ENCODE results near the gene UNC5CL. TPM values are rescaled to one million over a fixed set of nuclear protein-coding genes. Genes with fewer than 3 reads are reported as not detected.

Gene UNC5CL
- total and polyA plus RNA-seq, 4 donors = 1.6 to 4.0 (median 2.1) TPM

DNA sequence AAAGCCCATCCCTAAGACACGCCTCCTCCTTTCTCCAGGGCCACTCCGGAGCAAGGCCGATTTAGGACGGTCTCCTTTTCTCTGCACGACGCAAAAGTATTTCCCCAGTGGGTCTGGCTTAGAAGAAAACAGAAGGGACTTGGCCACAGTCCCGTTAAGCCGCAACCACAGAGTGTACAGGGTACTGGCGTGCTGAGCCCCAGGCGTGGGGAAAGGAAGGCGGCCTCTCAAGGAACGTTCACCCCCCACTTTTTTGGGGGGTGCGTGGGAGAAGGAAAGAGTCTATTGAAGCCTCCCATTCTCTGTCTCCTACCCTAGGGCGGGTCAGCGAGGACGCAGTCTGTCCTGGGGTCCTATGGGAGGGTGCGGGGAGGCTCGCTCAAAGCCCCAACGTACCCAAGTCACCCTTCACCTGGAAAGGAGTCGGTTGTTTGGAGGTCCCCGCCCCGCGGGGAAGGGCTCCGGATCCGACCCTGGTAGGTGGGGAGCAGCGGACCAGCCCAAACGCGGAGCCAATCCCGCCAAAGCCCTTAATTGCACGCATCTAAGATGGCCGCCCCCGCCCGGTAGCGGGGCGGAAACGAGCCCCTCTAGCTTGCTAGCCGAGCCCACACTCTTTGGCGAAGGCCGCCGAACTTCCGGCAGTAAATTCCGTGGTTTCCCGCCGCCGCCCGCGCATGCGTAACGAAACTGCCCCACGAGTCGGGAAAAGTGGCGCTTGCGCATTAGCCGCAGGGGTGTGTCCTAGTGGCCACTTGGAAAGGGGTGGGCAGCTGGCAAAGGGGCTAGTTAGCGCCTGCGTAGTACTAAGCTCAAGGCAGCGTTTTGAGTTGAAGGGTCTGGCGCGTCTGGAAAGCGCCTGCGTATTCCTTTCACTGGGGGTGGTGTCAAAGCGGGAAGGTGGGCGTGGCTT, 33.2 kb upstream of the UNC5CL start, which contains the start of gene OARD1:
TSS of gene OARD1 (minus strand) at position 434 of the 913 bp plus-strand sequence. CDS start 722 bp downstream, outside the sequence.
- ATAC-seq (ENCODE audit: insufficient read depth, low FRiP score) = peak; percentile 81

GRCh38 chr6:41071501-41071922, 32.5 kb upstream of the UNC5CL start:
- H3K27me3 ChIP-seq (ENCODE audit: control insufficient read depth in 3 of 3, insufficient read depth in 3 of 3, low read length in 2 of 3) = no peaks in the 10 kb centered on the region
- no peak for TF ChIP-seq CTCF (IDR thresholded peaks at IDR 0.05; ENCODE audit: control extremely low read depth, extremely low read depth)
- H3K4me1 ChIP-seq (ENCODE audit: control insufficient read depth in 5 of 5, insufficient read depth in 5 of 5, low read length in 5 of 5) = peaks cover 0 to 36% (median 15%) of the 10 kb centered on the region in 5 donors
- DNase-seq (no peak), ATAC-seq (ENCODE audit: insufficient read depth, low FRiP score) (no peak)
- H3K36me3 ChIP-seq (ENCODE audit: control insufficient read depth in 4 of 4, insufficient read depth in 4 of 4, low read length in 4 of 4) = peaks cover 0 to 9% (median 4%) of the 10 kb centered on the region in 4 donors
- H3K27ac ChIP-seq (ENCODE audit: low read depth in 1 of 2, low read length in 1 of 2) = peak overlapping the region; percentile 94 to 97
- 0% methylated on average over 16 of the region's 16 CpGs for WGBS, 2 donors
- H3K9ac ChIP-seq (ENCODE audit: insufficient read depth in 1 of 2, low read length in 2 of 2) = peak overlapping the region; percentile 93 to 97
- peak overlapping the region; percentile 55 for H3K4me3 ChIP-seq
- peaks cover 0 to 2% (median 0%) of the 10 kb centered on the region in 4 donors for H3K9me3 ChIP-seq (ENCODE audit: control insufficient read depth in 4 of 4, insufficient read depth in 3 of 4, low read length in 3 of 4)

More for the DNA sequence above, 33.2 kb upstream of the UNC5CL start, which contains the start of gene OARD1:
- Histone ChIP-seq H3K27ac (ENCODE audit: low read depth in 1 of 2, low read length in 1 of 2) (peak within 1 kb of the TSS; percentile 94 to 100), H3K36me3 (ENCODE audit: control insufficient read depth in 4 of 4, insufficient read depth in 4 of 4, low read length in 4 of 4) (peaks cover 0 to 6% (median 4%) of the 10 kb centered on the region in 4 donors), H3K9ac (ENCODE audit: insufficient read depth in 1 of 2, low read length in 2 of 2) (peak within 1 kb of the TSS; percentile 93 to 97), H3K27me3 (ENCODE audit: control insufficient read depth in 3 of 3, insufficient read depth in 3 of 3, low read length in 2 of 3) (no peaks in the 10 kb centered on the region), H3K4me1 (ENCODE audit: control insufficient read depth in 5 of 5, insufficient read depth in 5 of 5, low read length in 5 of 5) (peaks cover 0 to 40% (median 15%) of the 10 kb centered on the region in 5 donors), H3K9me3 (ENCODE audit: control insufficient read depth in 4 of 4, insufficient read depth in 3 of 4, low read length in 3 of 4) (peaks cover 0 to 2% (median 0%) of the 10 kb centered on the region in 4 donors), H3K4me3 (peak within 1 kb of the TSS; percentile 98)
- peak; percentile 100 for DNase-seq
- 0% methylated on average over 62 to 63 of the region's 63 CpGs for WGBS, 2 donors
- no peak for TF ChIP-seq CTCF (IDR thresholded peaks at IDR 0.05; ENCODE audit: control extremely low read depth, extremely low read depth)

GRCh38 chr6:41066867-41067304, 27.9 kb upstream of the UNC5CL start:
- Histone ChIP-seq H3K27ac (ENCODE audit: low read depth in 1 of 2, low read length in 1 of 2) (peak overlapping the region in 1 of 2 donors; percentile 33), H3K27me3 (ENCODE audit: control insufficient read depth in 3 of 3, insufficient read depth in 3 of 3, low read length in 2 of 3) (no peaks in the 10 kb centered on the region), H3K4me1 (ENCODE audit: control insufficient read depth in 5 of 5, insufficient read depth in 5 of 5, low read length in 5 of 5) (peaks cover 0 to 11% (median 0%) of the 10 kb centered on the region in 5 donors), H3K4me3 (no peak overlapping the region), H3K9me3 (ENCODE audit: control insufficient read depth in 4 of 4, insufficient read depth in 3 of 4, low read length in 3 of 4) (no peaks in the 10 kb centered on the region), H3K9ac (ENCODE audit: insufficient read depth in 1 of 2, low read length in 2 of 2) (no peak overlapping the region), H3K36me3 (ENCODE audit: control insufficient read depth in 4 of 4, insufficient read depth in 4 of 4, low read length in 4 of 4) (peaks cover 0 to 16% (median 8%) of the 10 kb centered on the region in 4 donors)
- TF ChIP-seq CTCF (IDR thresholded peaks at IDR 0.05; ENCODE audit: control extremely low read depth, extremely low read depth) = peak; percentile 74
- 29 to 30% methylated on average over 3 of the region's 3 CpGs for WGBS, 2 donors
- ATAC-seq (ENCODE audit: insufficient read depth, low FRiP score) (no peak), DNase-seq (peak; percentile 79 to 91 (median 82))
